Omental fat pad (tissue), 4 donors: ENCODE data around the gene PIEZO1. TPM values are rescaled to one million over a fixed set of nuclear protein-coding genes. Genes with fewer than 3 reads are reported as not detected.

Source experiments
- ATAC-seq: fragments of 150-250 bp; one replicate; pipeline ENCODE4 v1.9.1; 2016; ENCODE audit warnings: mild to moderate bottlenecking, moderate library complexity; ENCODE audit not compliant: low FRiP score
- DNase-seq: peaks from one replicate; pipeline ENCODE4 v3.0.0-alpha.2; 2019; ENCODE audit warnings: low spot score
- total RNA-seq, 4 donors: library from RNA; depleted of rRNA; stranded (reverse); fragments of >200 nt; gene quantifications; one replicate each; pipeline ENCODE4 v1.1.0, GENCODE V29; 2016
- TF ChIP-seq, protein P1 (sequence below), 3 donors: fragments of 450-650 bp; IDR thresholded peaks; one replicate each; pipeline ENCODE4 v1.5.1; 2016 to 2017; ENCODE audit warnings: antibody characterized with exemption in 3 of 3, mild to moderate bottlenecking in 3 of 3, moderate library complexity in 2 of 3

Gene PIEZO1
- total RNA-seq, 4 donors from 2014 or later, result 151 to 315 (median 249) TPM

DNA sequence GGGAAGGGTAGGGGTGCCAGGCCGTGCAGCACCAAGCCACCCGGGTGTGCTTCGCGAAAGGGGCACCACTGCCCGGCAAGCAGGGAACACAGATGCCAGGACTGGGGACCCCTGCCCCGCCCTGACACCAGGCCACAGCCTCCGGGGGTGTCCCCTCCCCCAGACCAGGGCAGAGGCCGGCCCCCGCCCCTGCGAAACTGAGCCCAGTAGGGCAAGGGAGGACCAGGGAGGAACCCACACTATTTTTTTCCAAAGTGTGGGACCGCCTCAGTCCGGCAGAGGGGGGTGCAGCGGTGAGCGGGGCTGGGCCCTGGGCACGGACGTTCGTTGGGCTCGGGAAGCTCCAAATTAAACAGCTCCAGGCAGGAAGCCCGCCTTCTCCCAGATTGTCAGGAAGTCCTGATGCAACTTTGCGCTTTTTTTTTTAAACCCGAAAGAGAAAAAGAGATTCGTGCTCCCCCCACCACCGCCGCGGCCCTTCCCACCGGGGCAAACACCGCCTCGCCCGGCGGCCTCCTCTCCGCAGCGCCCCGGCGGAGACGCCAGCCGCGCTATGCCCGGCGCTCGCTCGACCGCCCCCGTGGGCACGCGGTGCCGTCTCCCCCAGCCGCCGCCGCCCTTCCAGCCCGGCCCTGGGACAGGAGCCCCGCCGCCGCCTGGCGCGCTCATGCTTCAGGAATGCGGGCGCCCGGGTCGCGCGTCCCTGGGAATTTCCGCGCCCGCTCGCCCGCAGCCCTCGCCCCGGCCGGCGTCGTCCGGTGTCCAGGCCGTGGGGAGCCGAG lies 755 bp downstream of the PIEZO1 start:
- ATAC-seq (peak; percentile 56), DNase-seq (no peak)
- TF ChIP-seq, protein P1, sequence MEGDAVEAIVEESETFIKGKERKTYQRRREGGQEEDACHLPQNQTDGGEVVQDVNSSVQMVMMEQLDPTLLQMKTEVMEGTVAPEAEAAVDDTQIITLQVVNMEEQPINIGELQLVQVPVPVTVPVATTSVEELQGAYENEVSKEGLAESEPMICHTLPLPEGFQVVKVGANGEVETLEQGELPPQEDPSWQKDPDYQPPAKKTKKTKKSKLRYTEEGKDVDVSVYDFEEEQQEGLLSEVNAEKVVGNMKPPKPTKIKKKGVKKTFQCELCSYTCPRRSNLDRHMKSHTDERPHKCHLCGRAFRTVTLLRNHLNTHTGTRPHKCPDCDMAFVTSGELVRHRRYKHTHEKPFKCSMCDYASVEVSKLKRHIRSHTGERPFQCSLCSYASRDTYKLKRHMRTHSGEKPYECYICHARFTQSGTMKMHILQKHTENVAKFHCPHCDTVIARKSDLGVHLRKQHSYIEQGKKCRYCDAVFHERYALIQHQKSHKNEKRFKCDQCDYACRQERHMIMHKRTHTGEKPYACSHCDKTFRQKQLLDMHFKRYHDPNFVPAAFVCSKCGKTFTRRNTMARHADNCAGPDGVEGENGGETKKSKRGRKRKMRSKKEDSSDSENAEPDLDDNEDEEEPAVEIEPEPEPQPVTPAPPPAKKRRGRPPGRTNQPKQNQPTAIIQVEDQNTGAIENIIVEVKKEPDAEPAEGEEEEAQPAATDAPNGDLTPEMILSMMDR (IDR thresholded peaks at IDR 0.05), result no peak

DNA sequence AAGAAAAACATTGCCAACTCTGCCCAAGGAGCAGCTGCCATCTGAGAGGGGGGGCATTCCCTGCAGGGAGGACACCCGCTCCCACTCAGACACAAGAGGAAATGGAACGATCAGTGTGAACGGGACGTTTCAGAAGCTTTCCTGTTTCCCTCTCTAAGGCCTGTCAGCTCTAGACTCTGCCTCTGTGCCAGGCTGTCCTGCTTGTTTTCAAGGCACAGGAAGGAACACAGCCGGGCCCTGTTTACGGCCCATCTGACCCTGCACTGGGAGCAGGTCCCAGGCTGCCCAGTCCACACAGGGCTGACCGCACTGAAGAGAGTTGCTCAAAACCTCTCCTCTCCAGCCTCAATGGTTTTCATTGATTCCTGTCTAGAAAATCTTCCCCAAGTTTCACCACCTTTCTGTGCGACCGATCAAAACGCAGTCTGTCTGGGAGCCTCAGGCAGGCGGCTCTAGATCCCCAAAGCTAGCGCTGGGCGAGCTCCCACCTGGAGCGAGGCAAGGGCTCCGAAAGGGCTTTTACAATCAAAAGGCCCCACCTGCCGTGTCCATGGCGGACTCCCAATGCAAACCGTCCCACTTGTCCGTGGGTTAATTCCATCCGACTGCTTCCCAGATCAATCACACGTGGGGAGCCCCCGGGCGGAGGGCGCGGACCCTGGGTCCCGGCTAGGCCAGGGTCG lies 1.5 kb downstream of the PIEZO1 start:
- no peak for ATAC-seq
- TF ChIP-seq, protein P1 (IDR thresholded peaks at IDR 0.05), result no peak
- no peak for DNase-seq

DNA sequence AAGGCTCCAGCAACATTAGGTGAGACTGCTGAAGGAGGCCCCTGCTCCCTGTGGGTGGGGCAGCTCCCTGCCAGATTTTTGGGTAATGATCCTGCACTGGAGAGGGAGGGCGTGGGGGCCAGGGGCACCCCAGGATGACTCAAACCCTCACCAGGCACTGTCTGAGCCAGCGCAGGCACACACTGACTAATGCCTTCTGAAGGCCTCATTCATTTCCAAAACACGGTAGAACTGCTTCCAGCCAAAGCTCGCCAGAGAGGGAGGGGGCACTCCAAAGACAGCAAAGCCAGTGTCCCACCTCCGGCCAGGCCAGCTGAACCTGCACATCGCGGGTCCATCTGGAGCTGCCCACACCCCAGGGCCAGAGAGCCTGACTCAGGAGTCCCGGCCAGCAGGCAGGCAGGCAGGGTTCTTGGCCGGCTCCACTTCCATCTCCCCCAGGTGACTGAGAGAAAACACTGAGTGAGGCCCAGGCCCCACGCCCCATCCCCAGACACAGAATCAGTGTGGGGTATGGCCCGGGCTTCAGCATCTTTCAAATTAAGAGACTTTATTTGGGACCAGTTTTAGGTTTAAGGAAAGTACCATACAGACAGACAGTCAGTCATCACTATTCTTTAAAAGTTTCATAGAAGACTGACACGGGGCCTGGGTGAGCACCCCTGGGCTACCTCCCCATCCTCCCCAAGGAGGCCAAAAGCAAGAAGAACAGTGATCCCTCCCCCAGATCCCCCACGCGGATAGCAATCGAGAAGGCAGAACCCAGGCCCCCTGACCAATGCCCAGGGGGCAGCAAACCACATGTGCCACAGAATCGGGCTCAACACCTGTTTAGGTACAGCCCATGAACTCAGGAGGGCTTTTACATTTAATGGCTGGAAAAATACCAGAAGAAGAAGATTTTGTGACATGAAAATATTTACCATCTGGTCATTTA lies 2.3 kb downstream of the PIEZO1 start:
- ATAC-seq, result peak; percentile 70
- no peak for DNase-seq
- TF ChIP-seq, protein P1 (IDR thresholded peaks at IDR 0.05), result no peak

DNA sequence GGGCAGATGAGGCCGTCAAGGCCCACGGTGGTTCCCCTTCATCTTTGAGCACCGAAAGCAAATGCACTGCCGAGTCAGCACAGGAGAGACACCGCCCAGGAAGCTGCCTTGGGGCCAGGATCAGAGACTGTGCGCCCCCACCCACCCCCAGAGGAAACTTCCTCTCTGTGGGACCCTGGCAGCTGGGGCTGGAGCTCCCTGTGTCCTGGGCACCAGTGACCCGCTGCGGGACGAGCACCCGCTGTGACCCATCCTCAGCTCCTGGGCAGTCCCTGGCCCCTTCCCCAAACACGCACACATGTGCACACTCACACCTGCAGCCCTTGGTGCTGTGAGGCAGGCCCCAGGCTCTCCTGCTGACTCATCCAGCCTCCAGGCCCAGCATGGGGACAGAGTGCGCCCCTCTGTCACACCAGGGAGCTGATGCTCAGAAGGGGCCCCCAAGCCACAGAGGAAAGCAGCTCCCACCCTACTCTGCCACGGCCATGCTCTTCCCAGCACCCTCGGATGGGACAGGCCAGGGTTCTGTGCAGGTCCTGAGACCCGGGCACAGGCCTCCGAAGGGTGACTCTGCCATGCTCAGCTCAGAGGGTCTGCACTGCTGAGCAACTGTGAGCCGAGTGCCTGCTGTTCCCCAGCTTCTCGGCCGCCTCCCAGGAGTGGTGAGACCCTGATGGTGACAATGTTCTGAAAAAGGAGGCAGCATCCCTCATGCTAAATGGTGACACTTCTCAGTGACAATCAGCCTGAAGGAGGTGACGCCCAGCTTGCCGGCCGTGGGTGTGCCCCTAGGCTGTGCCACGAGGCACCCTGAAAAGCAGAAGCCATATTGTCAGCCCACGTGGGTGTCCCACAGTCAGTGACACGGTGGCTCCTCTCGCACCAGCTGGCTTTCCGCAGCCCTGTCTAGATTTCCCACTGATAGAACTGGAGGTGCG lies 3.6 kb downstream of the PIEZO1 start:
- ATAC-seq (no peak), DNase-seq (no peak)
- TF ChIP-seq, protein P1 (IDR thresholded peaks at IDR 0.05), result no peak

DNA sequence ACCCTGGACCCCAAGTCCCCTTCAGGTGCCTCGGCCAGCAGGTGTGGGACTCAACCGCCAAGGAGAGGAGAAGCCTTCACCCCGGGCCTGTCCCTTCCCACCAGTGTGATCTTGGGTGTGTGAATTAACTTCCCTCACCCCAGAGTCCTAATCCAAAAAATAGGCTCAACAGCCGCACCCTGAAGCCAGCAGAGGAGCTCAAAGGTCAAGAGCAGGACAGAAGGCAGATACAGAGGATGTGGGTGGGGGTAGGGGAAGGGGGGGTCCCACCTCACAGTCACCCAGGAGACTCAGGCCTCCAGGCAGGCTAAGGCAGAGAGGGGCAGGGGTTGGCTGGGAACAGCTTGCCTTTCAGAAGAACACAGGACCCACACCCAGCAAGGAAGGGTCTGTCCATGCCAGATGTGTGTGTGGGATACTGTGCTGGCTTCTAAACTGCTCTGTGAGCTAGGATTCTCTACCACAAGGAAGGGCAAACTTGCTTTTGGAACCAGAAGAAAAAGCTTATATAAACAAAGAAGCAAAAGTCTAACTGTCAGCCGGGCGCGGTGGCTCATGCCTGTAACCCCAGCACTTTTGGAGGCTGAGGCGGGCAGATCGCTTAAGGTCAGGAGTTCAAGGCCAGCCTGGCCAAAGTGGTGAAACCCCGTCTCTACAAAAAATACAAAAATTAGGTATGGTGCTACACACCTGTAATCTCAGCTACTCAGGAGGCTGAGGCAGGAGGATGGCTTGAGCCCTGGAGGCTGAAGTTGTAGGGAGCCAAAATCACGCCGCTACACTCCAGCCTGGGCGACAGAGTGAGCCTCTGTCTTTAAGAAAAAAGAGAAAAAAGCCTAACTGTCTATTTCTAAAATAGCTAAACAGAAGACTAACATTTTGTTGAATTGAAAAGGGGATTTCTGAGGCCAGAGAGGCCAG lies 4.6 kb downstream of the PIEZO1 start:
- DNase-seq (no peak), ATAC-seq (no peak)
- TF ChIP-seq, protein P1 (IDR thresholded peaks at IDR 0.05), result no peak
